AG04450 (cell line): ENCODE measurements around the gene LSM7. TPM values are rescaled to one million over a fixed set of nuclear protein-coding genes. Genes with fewer than 3 reads are reported as not detected.
"Not testable (repeated sequence)": the region's sequence is repeated elsewhere in the genome, so short reads cannot be mapped to it uniquely, and the experiment has no call there.

Source experiments
- CTCF ChIA-PET: fragments of 300-600, 350-600 bp; formaldehyde crosslinking; extraction: SDS; loops from one replicate; lab custom pipeline; 2022; ENCODE audit warnings: antibody characterized with exemption, inconsistent platforms; lab: Charles Lee
- POLR2A ChIA-PET: fragments of 350-600 bp; formaldehyde crosslinking; extraction: SDS; loops from one replicate; lab custom pipeline; 2021; ENCODE audit warnings: antibody characterized with exemption, inconsistent platforms; lab: Yijun Ruan, JAX
- DNase-seq: peaks from one replicate; pipeline ENCODE4 v3.0.0-alpha.2; 2011; ENCODE audit warnings: low read depth, low spot score
- H3K27ac ChIP-seq: one replicate; pipeline ENCODE4 v1.5.1; 2012; ENCODE audit warnings: low read depth, low read length, control low read depth
- H3K27me3 ChIP-seq: one replicate; pipeline ENCODE4 v1.6.0; 2012; ENCODE audit warnings: low read length; ENCODE audit not compliant: control insufficient read depth, insufficient read depth
- H3K4me3 ChIP-seq: 2 replicates; pipeline ENCODE4 v1.5.1; 2011; ENCODE audit warnings: mild to moderate bottlenecking, low read depth, low read length, control low read depth
- H3K9me3 ChIP-seq: 2 replicates; pipeline ENCODE4 v1.5.1; 2012; ENCODE audit warnings: low read length; ENCODE audit not compliant: control insufficient read depth, insufficient read depth
- polyA plus RNA-seq: library from polyadenylated mRNA; depleted of rRNA; stranded (reverse); fragments of >200 nt; gene quantifications from 2 replicates; pipeline ENCODE4 v1.2.3, GENCODE V29; 2011
- TF ChIP-seq, protein P1 (sequence below): IDR thresholded peaks from 2 replicates; pipeline ENCODE4 v1.5.1; 2011; ENCODE audit warnings: low read depth, low read length, control low read depth, inconsistent platforms

The LSM7 gene
- polyA plus RNA-seq, 1 experiment = 137 TPM

DNA sequence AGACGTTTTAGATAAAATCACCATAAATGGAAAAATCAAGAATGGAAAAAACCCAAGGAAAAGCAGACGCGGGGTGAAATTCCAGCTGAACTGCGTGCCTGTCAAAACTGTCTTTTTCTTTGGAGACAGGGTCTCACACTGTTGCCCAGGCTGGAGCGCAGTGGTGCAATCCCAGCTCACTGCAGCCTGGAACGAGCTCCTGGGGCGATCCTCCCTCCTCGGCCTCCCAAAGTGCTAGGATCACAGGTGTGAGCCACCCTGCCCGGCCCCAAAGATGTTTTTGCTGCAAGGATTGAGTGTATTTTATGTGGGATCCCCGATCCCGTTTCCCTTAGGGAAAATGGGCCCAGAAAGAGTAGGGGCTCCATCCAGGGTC lies 45.5 kb downstream of the LSM7 start:
- Histone ChIP-seq H3K27me3 (peaks cover 11% of the 10 kb centered on the region), H3K4me3 (no peak overlapping the region), H3K9me3 (peaks cover 4% of the 10 kb centered on the region; the same call in 1 of the 2 replicates), H3K27ac (no peak overlapping the region)
- TF ChIP-seq, protein P1, sequence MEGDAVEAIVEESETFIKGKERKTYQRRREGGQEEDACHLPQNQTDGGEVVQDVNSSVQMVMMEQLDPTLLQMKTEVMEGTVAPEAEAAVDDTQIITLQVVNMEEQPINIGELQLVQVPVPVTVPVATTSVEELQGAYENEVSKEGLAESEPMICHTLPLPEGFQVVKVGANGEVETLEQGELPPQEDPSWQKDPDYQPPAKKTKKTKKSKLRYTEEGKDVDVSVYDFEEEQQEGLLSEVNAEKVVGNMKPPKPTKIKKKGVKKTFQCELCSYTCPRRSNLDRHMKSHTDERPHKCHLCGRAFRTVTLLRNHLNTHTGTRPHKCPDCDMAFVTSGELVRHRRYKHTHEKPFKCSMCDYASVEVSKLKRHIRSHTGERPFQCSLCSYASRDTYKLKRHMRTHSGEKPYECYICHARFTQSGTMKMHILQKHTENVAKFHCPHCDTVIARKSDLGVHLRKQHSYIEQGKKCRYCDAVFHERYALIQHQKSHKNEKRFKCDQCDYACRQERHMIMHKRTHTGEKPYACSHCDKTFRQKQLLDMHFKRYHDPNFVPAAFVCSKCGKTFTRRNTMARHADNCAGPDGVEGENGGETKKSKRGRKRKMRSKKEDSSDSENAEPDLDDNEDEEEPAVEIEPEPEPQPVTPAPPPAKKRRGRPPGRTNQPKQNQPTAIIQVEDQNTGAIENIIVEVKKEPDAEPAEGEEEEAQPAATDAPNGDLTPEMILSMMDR = no peak
- DNase-seq = no peak
- ChIA-PET CTCF (no interaction called here), POLR2A (interaction anchor here (1.3 kb wide), 1 partner anchor 12 kb away, joined by 3 read pairs; no protein-coding TSS in a partner anchor)

DNA sequence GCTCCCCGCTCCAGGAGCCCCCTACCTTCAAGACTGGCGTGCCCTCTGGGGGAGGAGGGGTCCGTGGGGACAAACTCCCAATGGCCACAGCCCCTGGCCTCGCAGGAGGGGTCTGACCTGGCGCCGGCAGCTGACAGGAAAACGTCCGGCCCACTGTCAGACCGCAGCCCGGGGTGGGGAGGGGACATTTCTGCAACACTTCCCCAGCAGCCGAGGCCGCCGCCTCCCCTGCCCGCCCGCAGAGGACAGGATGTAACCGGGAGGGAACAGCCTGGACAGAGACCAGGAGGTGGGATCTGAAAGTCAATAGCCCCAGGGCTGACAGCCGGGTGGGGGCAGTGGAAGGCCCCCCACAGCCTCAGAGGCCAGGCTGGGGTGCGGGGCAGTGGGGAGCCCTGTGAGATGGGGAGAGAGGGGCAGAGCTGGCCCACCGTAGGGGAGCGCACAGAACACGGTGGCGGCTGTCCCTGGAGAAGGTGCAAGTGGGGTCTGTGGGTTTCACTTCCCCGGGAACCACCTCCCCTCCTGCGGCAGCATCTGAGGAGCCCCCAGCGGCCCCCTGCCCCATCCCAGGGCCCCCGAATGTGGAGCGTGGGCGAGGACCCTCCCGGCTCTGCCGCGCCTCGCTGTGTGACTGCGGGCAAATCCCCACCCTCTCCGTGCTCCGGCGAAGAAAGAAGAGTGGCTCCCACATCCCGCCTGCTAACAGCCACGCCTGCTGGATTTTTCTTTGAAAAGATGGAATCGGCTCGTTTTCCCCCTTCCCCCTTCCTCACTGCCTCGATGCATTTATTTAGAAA lies 46.1 kb downstream of the LSM7 start, which contains the start of gene PEAK3:
Gene PEAK3, minus strand, starts transcription at position 114 of the 800 bp plus-strand sequence. CDS start 1,244 bp downstream, outside the sequence.
- H3K4me3 ChIP-seq = peak within 1 kb of the TSS; percentile 36
- TF ChIP-seq, protein P1 = no peak
- CTCF ChIA-PET = no interaction called here
- POLR2A ChIA-PET = interaction anchor here (1.3 kb wide), 1 partner anchor 11 kb away, joined by 3 read pairs; no protein-coding TSS in a partner anchor
- peaks cover 5% of the 10 kb centered on the region for H3K27me3 ChIP-seq
- DNase-seq = no peak
- H3K27ac ChIP-seq = no peak within 1 kb of the TSS
- H3K9me3 ChIP-seq = peaks cover 4% of the 10 kb centered on the region; the same call in 1 of the 2 replicates

DNA sequence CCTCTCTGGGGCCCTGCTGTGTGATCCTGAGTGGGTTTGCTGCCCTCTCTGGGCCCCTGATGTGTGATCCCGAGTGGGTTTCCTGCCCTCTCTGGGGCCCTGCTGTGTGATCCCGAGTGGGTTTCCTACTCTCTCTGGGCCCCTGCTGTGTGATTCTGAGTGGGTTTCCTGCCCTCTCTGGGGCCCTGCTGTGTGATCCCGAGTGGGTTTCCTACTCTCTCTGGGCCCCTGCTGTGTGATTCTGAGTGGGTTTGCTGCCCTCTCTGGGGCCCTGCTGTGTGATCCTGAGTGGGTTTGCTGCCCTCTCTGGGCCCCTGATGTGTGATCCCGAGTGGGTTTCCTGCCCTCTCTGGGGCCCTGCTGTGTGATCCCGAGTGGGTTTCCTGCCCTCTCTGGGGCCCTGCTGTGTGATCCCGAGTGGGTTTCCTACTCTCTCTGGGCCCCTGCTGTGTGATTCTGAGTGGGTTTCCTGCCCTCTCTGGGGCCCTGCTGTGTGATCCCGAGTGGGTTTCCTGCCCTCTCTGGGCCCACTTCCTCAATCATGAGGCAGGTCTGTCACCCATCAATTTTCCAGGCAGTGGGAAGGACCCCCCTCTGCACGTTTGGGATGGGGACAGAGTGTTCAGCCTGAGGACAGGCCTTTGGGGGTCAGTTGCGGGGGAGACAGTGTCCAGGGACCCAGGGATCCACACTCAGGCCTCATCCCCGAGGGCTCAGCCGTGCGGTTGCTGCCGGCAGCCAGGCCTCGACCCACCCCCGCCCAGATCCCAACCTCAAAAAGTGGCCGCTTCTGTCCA lies 46.9 kb downstream of the LSM7 start:
- POLR2A ChIA-PET = interaction anchor here (1.3 kb wide), 1 partner anchor 11 kb away, joined by 3 read pairs; no protein-coding TSS in a partner anchor
- DNase-seq, H3K27me3 ChIP-seq, H3K27ac ChIP-seq, CTCF ChIA-PET, H3K9me3 ChIP-seq: not testable (repeated sequence)
- H3K4me3 ChIP-seq = peak overlapping the region; percentile 36

DNA sequence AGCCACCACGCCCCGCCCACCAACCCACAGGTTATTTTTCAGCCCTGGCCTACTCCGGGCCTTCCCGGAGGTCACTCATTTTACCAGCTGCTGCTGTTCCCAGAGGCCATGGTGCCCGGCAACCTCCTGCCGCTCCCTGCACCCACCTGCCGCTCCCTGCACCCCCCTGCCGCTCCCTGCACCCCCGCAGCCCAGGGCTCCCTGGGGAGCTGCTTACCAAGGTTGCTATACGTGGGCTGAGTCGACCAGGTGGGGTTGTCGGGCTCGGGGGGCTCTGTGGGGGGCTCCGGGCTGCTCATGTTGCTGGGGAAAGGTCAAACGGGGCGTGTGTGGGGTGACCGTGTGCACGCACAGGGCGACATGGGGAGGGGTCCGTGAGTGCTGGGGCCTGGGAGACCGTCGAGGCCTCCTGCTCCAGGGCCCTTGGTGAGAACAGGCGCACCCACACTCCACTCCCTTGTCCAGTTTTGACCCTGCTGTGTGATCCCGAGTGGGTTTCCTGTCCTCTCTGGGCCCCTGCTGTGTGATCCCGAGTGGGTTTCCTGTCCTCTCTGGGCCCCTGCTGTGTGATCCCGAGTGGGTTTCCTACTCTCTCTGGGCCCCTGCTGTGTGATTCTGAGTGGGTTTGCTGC lies 47.6 kb downstream of the LSM7 start:
- no peak for DNase-seq

More for the DNA sequence above, 47.6 kb downstream of the LSM7 start:
- no peak overlapping the region for H3K27ac ChIP-seq
- TF ChIP-seq, protein P1 = no peak
- H3K4me3 ChIP-seq = no peak overlapping the region
- CTCF ChIA-PET = no interaction called here
- no peaks in the 10 kb centered on the region for H3K27me3 ChIP-seq
- no peaks in the 10 kb centered on the region; the same call in 1 of the 2 replicates for H3K9me3 ChIP-seq
- POLR2A ChIA-PET = interaction anchor here (0.6 kb wide), 1 partner anchor 17 kb away, joined by 3 read pairs; no protein-coding TSS in a partner anchor
